Stimulated activated CD8-positive, alpha-beta memory T cell treated with anti-CD3 and anti-CD28 coated beads, Interleukin-15, amount 100 ng/mL, for 48 hours (primary cell): ENCODE results near the gene GP1BA.

ENCODE experiments used
- DNase-seq, 2 donors: peaks; one replicate each; pipeline ENCODE4 v3.0.0-alpha.2; 2020; ENCODE audit warnings: low read depth in 2 of 2

Gene GP1BA

GRCh38 chr17:4973256-4974114, 41.4 kb downstream of the GP1BA start:
- DNase-seq = no peak

- no peak for DNase-seq
Observed at GRCh38 chr17:4974115-4974670, 42.1 kb downstream of the GP1BA start.

- DNase-seq = no peak
Observed at GRCh38 chr17:4978726-4979125, 46.6 kb downstream of the GP1BA start.

GRCh38 chr17:4980644-4981216, 48.7 kb downstream of the GP1BA start:
- no peak for DNase-seq

- DNase-seq = no peak
Observed at GRCh38 chr17:4982305-4982704, 50.2 kb downstream of the GP1BA start.
